Fibroblast of lung (primary cell): Measurements from ENCODE around the gene TP53RK. TPM values are rescaled to one million over a fixed set of nuclear protein-coding genes. Genes with fewer than 3 reads are reported as not detected.

Experiments
- DNase-seq, 2 donors: peaks; one replicate each; pipeline versions ENCODE4 v3.0.0 to v3.0.0-alpha.2; 2010; ENCODE audit warnings: low read depth in 2 of 2
- H2AFZ ChIP-seq: 2 replicates; pipeline ENCODE4 v1.5.1; 2012; ENCODE audit warnings: low read length, control low read depth, inconsistent platforms
- H3K27ac ChIP-seq: 2 replicates; pipeline ENCODE4 v1.5.1; 2011; ENCODE audit warnings: low read length, control low read depth; ENCODE audit not compliant: insufficient read depth
- H3K27me3 ChIP-seq: 2 replicates; pipeline ENCODE4 v1.5.1; 2011; ENCODE audit warnings: mild to moderate bottlenecking, low read length; ENCODE audit not compliant: control insufficient read depth, insufficient read depth
- H3K36me3 ChIP-seq: 2 replicates; pipeline ENCODE4 v1.5.1; 2011; ENCODE audit warnings: low read length; ENCODE audit not compliant: control insufficient read depth, insufficient read depth
- H3K4me1 ChIP-seq: 2 replicates; pipeline ENCODE4 v1.5.1; 2011; ENCODE audit warnings: low read length; ENCODE audit not compliant: control insufficient read depth, insufficient read depth; ENCODE audit errors: extremely low read depth
- H3K4me2 ChIP-seq: 2 replicates; pipeline ENCODE4 v1.5.1; 2011; ENCODE audit warnings: low read length, control low read depth; ENCODE audit not compliant: insufficient read depth; ENCODE audit errors: extremely low read depth
- H3K4me3 ChIP-seq, 4 experiments: fragments of 200-600 bp in 1 of 4; sonication (generic) in 1 of 4; replicated peaks in 1 of 4; 2 replicates each; pipeline ENCODE4 v1.5.1; 2011 to 2016; ENCODE audit warnings: low read length in 4 of 4, low read depth in 3 of 4, mild to moderate bottlenecking in 3 of 4, control low read depth in 2 of 4, inconsistent platforms in 1 of 4, mixed read lengths in 1 of 4; ENCODE audit not compliant: insufficient read depth in 1 of 4; ENCODE audit errors: control extremely low read depth in 1 of 4
- H3K79me2 ChIP-seq: 2 replicates; pipeline ENCODE4 v1.5.1; 2012; ENCODE audit warnings: mild to moderate bottlenecking, low read length, inconsistent platforms; ENCODE audit not compliant: control insufficient read depth, insufficient read depth
- H3K9ac ChIP-seq: 2 replicates; pipeline ENCODE4 v1.5.1; 2011; ENCODE audit warnings: mild to moderate bottlenecking, low read length, control low read depth; ENCODE audit not compliant: insufficient read depth
- H3K9me3 ChIP-seq: 2 replicates; pipeline ENCODE4 v1.5.1; 2012; ENCODE audit warnings: low read depth, low read length; ENCODE audit not compliant: control insufficient read depth, insufficient read depth
- H4K20me1 ChIP-seq: 2 replicates; pipeline ENCODE4 v1.5.1; 2011; ENCODE audit warnings: low read length; ENCODE audit not compliant: control insufficient read depth, insufficient read depth; ENCODE audit errors: extremely low read depth
- CTCF ChIP-seq, 2 donors: IDR thresholded peaks in 1 of 2; conservative IDR thresholded peaks in 1 of 2; 1 replicate in 1 of 2; 2 replicates in 1 of 2; pipeline ENCODE4 v1.5.1; 2011 to 2012; ENCODE audit warnings: low read length in 2 of 2, control low read depth in 1 of 2, inconsistent platforms in 1 of 2, low read depth in 1 of 2, mild to moderate bottlenecking in 1 of 2
- EZH2 ChIP-seq: IDR thresholded peaks from 2 replicates; pipeline ENCODE4 v1.5.1; 2012; ENCODE audit warnings: low read length, control low read depth, mild to moderate bottlenecking; ENCODE audit errors: missing control alignments
- polyA plus RNA-seq, 2 donors: library from polyadenylated mRNA; depleted of rRNA in 1 of 2; stranded (reverse) in 1 of 2; unstranded in 1 of 2; fragments of >200 nt; gene quantifications; 2 replicates each; pipeline ENCODE4 v1.2.1, GENCODE V29; 2011 to 2012; ENCODE audit warnings: missing spikeins in 1 of 2
- total RNA-seq: library from RNA; depleted of rRNA; stranded (reverse); fragments of >200 nt; gene quantifications from 2 replicates; pipeline ENCODE4 v1.2.1, GENCODE V29; 2014

TP53RK gene
- total and polyA plus RNA-seq, 2 donors (not counting 1 experiment from before 2014, with no cell fraction given), result 9.2 to 19.5 TPM

- no peak for DNase-seq
- no peak overlapping the region for H3K4me2 ChIP-seq
- no peak overlapping the region for H3K4me3 ChIP-seq
- no peak overlapping the region for H2AFZ ChIP-seq
- H3K4me1 ChIP-seq, result no peaks in the 10 kb centered on the region
- H3K9ac ChIP-seq, result no peak overlapping the region
- H3K79me2 ChIP-seq, result no peaks in the 10 kb centered on the region
- H3K36me3 ChIP-seq, result no peaks in the 10 kb centered on the region
- no peak overlapping the region for H3K27ac ChIP-seq
- no peaks in the 10 kb centered on the region for H4K20me1 ChIP-seq
- TF ChIP-seq CTCF (conservative IDR thresholded peaks at IDR 0.05 in 1 of 2, IDR thresholded peaks at IDR 0.05 in 1 of 2; ENCODE audit: low read depth in 1 of 2, low read length in 2 of 2) (no peak), EZH2 (no peak)
- H3K9me3 ChIP-seq, result no peaks in the 10 kb centered on the region
- peaks cover 4% of the 10 kb centered on the region for H3K27me3 ChIP-seq
These were observed 38.6 kb downstream of the TP53RK start for GRCh38 chr20:46650575-46651090.

- TF ChIP-seq EZH2, result no peak
- no peak for TF ChIP-seq CTCF (conservative IDR thresholded peaks at IDR 0.05 in 1 of 2, IDR thresholded peaks at IDR 0.05 in 1 of 2; ENCODE audit: low read depth in 1 of 2, low read length in 2 of 2)
These were observed 39.2 kb downstream of the TP53RK start for GRCh38 chr20:46649965-46650542.

GRCh38 chr20:46649650-46649949, 39.6 kb downstream of the TP53RK start:
- Histone ChIP-seq H3K36me3 (no peaks in the 10 kb centered on the region), H2AFZ (no peak overlapping the region), H3K4me2 (no peak overlapping the region), H3K4me1 (no peaks in the 10 kb centered on the region), H3K27ac (no peak overlapping the region), H3K4me3 (no peak overlapping the region), H3K79me2 (no peaks in the 10 kb centered on the region), H3K9ac (no peak overlapping the region), H3K9me3 (no peaks in the 10 kb centered on the region), H4K20me1 (no peaks in the 10 kb centered on the region), H3K27me3 (peaks cover 4% of the 10 kb centered on the region)
- no peak for TF ChIP-seq CTCF (conservative IDR thresholded peaks at IDR 0.05 in 1 of 2, IDR thresholded peaks at IDR 0.05 in 1 of 2; ENCODE audit: low read depth in 1 of 2, low read length in 2 of 2)
- no peak for TF ChIP-seq EZH2
- no peak for DNase-seq

More at GRCh38 chr20:46649965-46650542, 39.2 kb downstream of the TP53RK start:
- Histone ChIP-seq H4K20me1 (no peaks in the 10 kb centered on the region), H3K9ac (no peak overlapping the region), H3K4me3 (no peak overlapping the region), H3K27ac (no peak overlapping the region), H3K79me2 (no peaks in the 10 kb centered on the region), H3K36me3 (no peaks in the 10 kb centered on the region), H3K4me2 (no peak overlapping the region), H3K4me1 (no peaks in the 10 kb centered on the region), H2AFZ (no peak overlapping the region), H3K27me3 (peaks cover 4% of the 10 kb centered on the region), H3K9me3 (no peaks in the 10 kb centered on the region)
- DNase-seq, result no peak
